IPS DF 6.9 (cell line): ENCODE results near the gene CCM2.
"Not testable (repeated sequence)": the region's sequence is repeated elsewhere in the genome, so short reads cannot be mapped to it uniquely, and the experiment has no call there.

Source experiments
- DNase-seq: peaks from one replicate; pipeline ENCODE4 v3.0.0-alpha.2; 2013; ENCODE audit warnings: low read depth, low spot score
- H3K27ac ChIP-seq: one replicate; pipeline ENCODE4 v1.5.1; 2013; ENCODE audit warnings: low read length, control low read depth
- H3K27me3 ChIP-seq: 2 replicates; pipeline ENCODE4 v1.6.1; 2013; ENCODE audit warnings: mild to moderate bottlenecking, low read length; ENCODE audit not compliant: control insufficient read depth, insufficient read depth
- H3K36me3 ChIP-seq: 2 replicates; pipeline ENCODE4 v1.6.1; 2013; ENCODE audit warnings: low read length; ENCODE audit not compliant: control insufficient read depth, insufficient read depth
- H3K4me1 ChIP-seq: 2 replicates; pipeline ENCODE4 v1.6.1; 2013; ENCODE audit warnings: low read length; ENCODE audit not compliant: control insufficient read depth, insufficient read depth
- H3K4me3 ChIP-seq: 2 replicates; pipeline ENCODE4 v1.5.1; 2013; ENCODE audit warnings: mild to moderate bottlenecking, low read length
- H3K9me3 ChIP-seq: 2 replicates; pipeline ENCODE4 v1.6.1; 2013; ENCODE audit warnings: low read length, inconsistent platforms; ENCODE audit not compliant: control insufficient read depth, insufficient read depth
- WGBS: extraction: QIAGEN DNeasy Blood & Tissue Kit; methylation state at CpG from one replicate; pipeline ENCODE4 v1.1.7; 2013; ENCODE audit warnings: mixed read lengths, missing lambda C conversion rate; ENCODE audit not compliant: insufficient read length, insufficient coverage; 5-methylcytosine and 5-hydroxymethylcytosine counted together

CCM2 gene

DNA sequence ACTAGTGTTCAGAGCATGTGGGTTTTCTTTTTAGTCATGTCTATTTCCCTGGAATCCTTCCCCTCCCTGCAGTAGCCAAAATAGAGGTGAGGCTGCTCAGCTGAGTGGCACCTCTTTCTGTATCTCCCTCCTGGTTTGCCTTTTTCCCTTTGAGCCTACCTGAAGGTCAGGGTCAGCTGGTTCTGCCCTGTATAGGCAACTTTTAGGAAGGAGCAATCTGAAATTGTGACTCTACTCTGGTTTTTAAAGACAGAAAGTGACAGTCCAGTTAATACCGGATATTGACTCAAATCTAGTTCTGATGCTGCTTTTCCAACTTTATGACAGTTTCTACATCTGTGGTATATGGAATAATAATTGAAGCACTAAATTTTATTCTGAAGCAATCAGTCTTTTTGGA is 26.0 kb downstream of the CCM2 start:
- Histone ChIP-seq H3K36me3 (no peaks in the 10 kb centered on the region), H3K27me3 (no peaks in the 10 kb centered on the region), H3K4me3 (no peak overlapping the region), H3K27ac (no peak overlapping the region), H3K9me3 (no peaks in the 10 kb centered on the region), H3K4me1 (no peaks in the 10 kb centered on the region; the same call in 1 of the 2 replicates)
- no CpG with 5 or more reads among the region's 1 CpG for WGBS
- no peak for DNase-seq

DNA sequence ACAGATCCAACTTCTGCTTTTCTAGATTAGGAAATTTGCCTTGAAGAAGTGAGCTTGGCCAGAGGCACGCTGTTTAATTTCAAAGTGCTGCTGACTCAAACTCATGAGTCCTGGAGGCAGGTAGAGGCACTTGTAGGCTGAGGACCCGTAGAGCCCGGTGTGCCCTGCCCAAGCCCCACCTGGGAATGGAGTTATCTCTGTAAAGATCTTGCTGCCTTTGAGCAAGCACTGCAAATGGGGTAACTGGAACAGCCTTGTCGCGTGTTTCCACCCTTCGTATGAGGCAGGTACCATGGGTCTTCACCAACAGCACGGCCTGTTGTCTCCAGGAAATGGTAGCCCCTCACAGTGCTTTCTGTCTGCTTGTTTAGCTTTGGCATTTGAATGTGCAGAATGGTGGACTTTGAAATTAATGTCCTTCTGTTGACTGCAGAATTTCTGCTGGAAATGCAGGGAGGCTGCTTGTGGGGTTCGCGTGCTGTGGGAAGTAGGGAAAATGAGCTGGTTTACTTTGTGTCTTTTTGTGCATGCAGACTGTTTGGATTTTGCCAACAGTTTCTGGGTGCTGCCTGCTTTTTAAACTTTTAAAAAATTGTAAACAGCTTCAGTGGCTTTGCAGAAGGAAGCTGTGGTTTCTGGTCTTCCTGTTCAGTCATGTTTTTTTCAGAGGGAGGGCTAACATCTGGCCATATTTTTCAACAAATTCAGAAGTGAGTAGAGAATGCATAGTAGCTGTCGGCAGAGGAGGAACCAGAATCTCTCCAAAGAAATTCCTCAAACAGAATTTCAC is 27.2 kb downstream of the CCM2 start:
- no peaks in the 10 kb centered on the region for H3K9me3 ChIP-seq
- DNase-seq: no peak
- H3K4me1 ChIP-seq: peaks cover 1% of the 10 kb centered on the region
- H3K27me3 ChIP-seq: no peaks in the 10 kb centered on the region
- H3K36me3 ChIP-seq: no peaks in the 10 kb centered on the region
- H3K27ac ChIP-seq: no peak overlapping the region
- H3K4me3 ChIP-seq: no peak overlapping the region
- WGBS: no CpG with 5 or more reads among the region's 10 CpGs

DNA sequence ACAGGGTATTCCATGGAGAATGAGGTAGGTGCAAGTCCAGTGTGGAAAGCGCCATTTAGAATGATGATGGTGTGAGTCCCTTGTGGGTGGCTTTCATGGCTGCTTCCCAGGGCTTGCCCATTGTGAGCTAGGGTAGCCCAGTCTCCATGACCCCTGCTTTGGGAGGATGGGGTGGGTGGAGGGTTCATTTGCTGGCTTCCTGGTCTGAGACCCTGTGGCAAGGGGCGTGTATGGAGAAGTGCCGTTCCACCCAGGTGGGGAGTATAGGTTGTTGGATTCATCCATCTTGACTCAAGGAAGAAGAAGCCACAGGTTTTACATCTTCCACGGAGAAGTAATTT is 27.7 kb downstream of the CCM2 start:
- H3K36me3 ChIP-seq: no peaks in the 10 kb centered on the region
- WGBS: no CpG with 5 or more reads among the region's 4 CpGs
- no peaks in the 10 kb centered on the region for H3K27me3 ChIP-seq
- no peak overlapping the region for H3K4me3 ChIP-seq
- H3K9me3 ChIP-seq: no peaks in the 10 kb centered on the region
- no peak overlapping the region for H3K27ac ChIP-seq
- H3K4me1 ChIP-seq: peaks cover 1% of the 10 kb centered on the region
- no peak for DNase-seq

DNA sequence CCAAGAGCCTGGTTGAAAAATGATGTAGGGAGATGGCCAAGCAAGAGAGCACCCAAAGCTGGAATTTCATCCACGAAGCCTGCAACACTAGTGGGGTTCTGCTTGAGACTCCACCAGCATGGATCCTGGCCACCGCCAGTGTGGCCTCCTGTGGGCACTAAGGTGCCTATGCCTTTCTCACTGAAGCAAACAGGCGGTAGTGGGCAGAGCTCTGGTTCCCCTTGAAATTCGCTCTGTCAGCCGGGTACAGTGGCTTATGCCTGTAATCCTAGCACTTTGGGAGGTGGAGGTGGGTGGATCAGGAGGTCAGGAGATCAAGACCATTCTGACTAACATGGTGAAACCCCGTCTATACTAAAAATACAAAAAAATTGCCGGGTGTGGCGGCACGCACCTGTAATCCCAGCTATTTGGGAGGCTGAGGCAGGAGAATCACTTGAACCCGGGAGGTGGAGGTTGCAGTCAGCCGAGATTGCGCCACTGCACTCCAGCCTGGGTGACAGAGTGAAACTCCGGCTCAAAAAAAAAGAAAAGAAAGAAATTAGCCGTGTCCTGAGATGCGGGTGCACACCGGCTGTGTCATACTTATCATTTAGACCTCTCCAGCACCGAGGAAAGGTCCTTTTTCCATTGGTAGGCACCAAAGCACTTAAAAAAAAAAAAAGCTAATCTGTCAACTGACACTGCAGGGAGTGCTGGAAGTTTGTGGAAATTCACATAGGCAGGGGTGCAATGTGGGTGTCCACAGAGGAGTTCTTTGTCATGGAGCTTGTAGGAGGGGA is 28.3 kb downstream of the CCM2 start:
- H3K4me3 ChIP-seq: no peak overlapping the region
- H3K9me3 ChIP-seq: no peaks in the 10 kb centered on the region
- H3K36me3 ChIP-seq: no peaks in the 10 kb centered on the region
- DNase-seq: no peak
- peaks cover 1% of the 10 kb centered on the region for H3K4me1 ChIP-seq
- no peaks in the 10 kb centered on the region for H3K27me3 ChIP-seq
- H3K27ac ChIP-seq: no peak overlapping the region
- WGBS: no CpG with 5 or more reads among the region's 17 CpGs

DNA sequence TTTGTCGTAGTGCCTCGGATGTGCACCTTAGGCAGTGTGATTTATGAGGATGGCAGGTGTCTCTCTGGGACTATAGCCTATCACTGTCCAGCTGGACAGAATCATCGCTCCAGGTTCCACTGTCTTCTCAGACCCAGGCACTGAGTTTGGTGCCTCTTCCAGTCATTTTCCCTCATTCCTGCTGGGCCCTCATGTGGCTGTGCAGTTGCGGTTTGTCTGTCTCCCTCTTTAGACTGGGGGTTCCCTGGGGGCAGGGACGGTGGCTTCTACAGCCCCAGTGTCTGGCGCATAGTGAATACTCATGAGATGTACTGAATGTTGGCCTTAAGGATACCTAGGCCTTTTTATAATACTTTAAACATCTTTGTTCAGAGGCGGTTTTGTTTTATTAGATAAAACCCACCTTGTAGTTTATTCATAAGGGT is 28.9 kb downstream of the CCM2 start:
- Histone ChIP-seq H3K36me3 (no peaks in the 10 kb centered on the region), H3K27me3 (no peaks in the 10 kb centered on the region), H3K27ac (no peak overlapping the region), H3K4me1 (peaks cover 1% of the 10 kb centered on the region), H3K9me3 (no peaks in the 10 kb centered on the region), H3K4me3 (no peak overlapping the region)
- no CpG with 5 or more reads among the region's 7 CpGs for WGBS
- no peak for DNase-seq

DNA sequence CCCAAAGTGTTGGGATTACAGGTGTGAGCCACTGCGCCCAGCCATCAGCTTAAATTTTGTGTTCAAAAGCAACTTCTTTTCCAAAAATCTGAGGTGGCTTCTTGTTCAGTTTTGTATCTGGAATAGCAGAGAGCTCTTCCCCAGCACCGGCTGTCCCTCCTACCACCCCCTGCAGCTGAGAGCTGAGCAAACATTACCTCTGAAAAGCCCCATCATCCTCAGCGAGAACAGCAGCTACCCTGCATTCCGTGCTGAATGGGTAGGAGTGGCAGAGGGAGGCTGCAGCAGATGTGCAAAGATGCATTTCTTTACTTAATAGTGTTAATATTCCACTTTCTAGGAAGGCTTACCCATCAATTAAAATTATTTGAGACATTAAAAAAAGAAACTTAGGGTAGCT is 31.8 kb downstream of the CCM2 start:
- no peaks in the 10 kb centered on the region for H3K9me3 ChIP-seq
- peaks cover 1% of the 10 kb centered on the region; the same call in 1 of the 2 replicates for H3K4me1 ChIP-seq
- H3K36me3 ChIP-seq: no peaks in the 10 kb centered on the region
- H3K4me3 ChIP-seq: no peak overlapping the region
- no peak for DNase-seq
- no peak overlapping the region for H3K27ac ChIP-seq
- WGBS: no CpG with 5 or more reads among the region's 4 CpGs
- H3K27me3 ChIP-seq: no peaks in the 10 kb centered on the region

DNA sequence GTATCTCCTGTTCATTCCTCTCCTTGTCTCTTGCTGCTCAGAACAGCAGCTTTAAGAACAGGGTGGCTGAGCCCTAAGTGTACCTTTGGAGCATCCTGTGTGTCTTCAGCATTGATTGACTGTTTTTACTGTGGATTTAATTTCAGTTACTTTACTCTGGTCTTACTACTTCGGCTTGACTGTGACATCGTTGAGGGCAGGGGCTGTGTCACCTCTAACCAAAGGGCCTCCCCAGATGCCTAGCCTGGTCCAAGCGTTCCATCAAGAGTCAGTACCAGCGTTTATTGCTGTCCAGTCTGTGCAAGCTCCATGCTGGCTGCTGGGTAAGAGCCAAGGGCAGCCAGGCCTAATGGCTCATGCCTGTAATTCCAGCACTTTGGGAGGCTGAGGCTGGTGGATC is 32.4 kb downstream of the CCM2 start:
- no peaks in the 10 kb centered on the region for H3K36me3 ChIP-seq
- no peak overlapping the region for H3K4me3 ChIP-seq
- no peaks in the 10 kb centered on the region for H3K9me3 ChIP-seq
- H3K27me3 ChIP-seq: no peaks in the 10 kb centered on the region
- peaks cover 1% of the 10 kb centered on the region; the same call in 1 of the 2 replicates for H3K4me1 ChIP-seq
- no peak for DNase-seq
- no CpG with 5 or more reads among the region's 4 CpGs for WGBS
- H3K27ac ChIP-seq: no peak overlapping the region

DNA sequence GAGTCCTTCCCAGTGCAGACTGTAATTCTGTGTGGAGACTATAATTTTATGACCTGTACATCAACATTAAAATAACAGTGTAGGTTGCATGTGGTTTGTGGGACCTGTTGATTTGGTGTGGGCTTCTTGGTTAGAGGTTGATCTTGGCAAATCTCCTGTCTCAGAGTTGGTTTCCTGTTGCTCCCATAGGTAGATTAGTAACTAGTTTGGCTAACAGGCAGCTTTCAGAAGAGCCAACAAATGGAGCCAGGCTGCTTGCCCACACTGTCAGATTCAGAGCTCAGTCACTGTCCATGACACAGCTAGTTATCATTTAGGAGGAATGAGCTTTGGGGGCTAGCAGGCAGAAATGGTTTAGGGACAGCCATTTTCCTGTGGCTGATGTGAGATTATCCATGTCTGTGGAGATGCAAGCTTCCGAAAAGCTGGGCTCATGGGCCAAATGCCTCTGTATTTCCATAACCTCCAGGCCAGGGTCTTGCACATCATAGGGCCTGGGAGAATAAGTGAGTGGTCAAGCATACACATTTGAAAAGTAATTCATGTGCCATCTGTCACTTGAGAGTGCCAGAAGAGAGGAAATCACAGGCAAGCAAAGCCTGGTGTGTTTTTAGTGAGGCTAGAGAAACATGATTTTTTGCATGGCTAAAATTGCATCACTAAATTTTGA is 33.4 kb downstream of the CCM2 start:
- DNase-seq: no peak
- Histone ChIP-seq H3K4me1 (peaks cover 1% of the 10 kb centered on the region; the same call in 1 of the 2 replicates), H3K27me3 (no peaks in the 10 kb centered on the region), H3K36me3 (0 out of 2 replicates have a peak, but pooled peaks cover 3% of the 10 kb centered on the region), H3K9me3 (no peaks in the 10 kb centered on the region), H3K4me3 (no peak overlapping the region), H3K27ac (no peak overlapping the region)
- WGBS: no CpG with 5 or more reads among the region's 1 CpG

DNA sequence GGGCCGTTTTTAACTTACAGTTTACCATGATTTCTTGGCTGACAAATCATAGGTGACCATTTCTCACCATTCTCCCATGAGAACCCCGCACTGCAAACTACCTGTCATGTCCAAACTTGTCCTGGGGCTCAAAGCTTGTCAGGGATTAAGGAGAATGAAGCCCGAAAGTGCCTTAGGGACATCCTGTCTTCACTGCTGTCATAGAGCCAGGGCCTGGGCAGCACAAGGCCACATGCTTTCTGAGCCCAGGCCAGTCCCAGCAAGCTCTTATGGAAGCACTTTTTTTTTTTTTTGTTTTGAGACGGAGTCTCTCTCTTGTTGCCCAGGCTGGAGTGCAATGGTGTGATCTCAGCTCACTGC is 33.9 kb downstream of the CCM2 start:
- no CpG with 5 or more reads among the region's 4 CpGs for WGBS

DNA sequence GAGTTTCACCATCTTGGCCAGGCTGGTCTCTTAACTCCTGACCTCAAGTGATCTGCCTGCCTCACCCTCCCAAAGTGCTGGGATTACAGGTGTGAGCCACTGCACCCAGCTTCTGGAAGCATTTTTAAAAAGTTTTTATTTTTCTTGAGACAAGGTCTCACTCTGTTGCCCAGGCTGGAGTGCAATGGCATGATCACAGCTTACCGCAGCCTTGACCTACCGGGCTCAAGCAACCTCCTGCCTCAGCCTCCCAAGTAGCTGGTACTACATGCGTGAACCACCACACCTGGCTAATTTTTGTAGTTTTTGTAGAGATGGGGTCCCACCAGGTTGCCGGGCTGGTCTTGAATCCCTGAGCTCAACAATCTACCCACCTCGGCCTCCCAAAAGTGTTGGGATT is 34.7 kb downstream of the CCM2 start:
- H3K4me1 ChIP-seq: not testable (repeated sequence)
- no CpG with 5 or more reads among the region's 5 CpGs for WGBS

More for the DNA sequence above, 33.9 kb downstream of the CCM2 start:
- Histone ChIP-seq H3K9me3 (no peaks in the 10 kb centered on the region), H3K4me1 (peaks cover 1% of the 10 kb centered on the region; the same call in 1 of the 2 replicates), H3K4me3 (no peak overlapping the region), H3K36me3 (0 out of 2 replicates have a peak, but pooled peaks cover 3% of the 10 kb centered on the region), H3K27ac (no peak overlapping the region), H3K27me3 (no peaks in the 10 kb centered on the region)
- no peak for DNase-seq

More for the DNA sequence above, 34.7 kb downstream of the CCM2 start:
- not testable (repeated sequence) for H3K27me3 ChIP-seq, H3K9me3 ChIP-seq, H3K36me3 ChIP-seq, H3K27ac ChIP-seq, DNase-seq, H3K4me3 ChIP-seq
